Inferior parietal cortex (tissue), 1 donor: ENCODE measurements around the gene SYT2.
"Not testable (repeated sequence)": the region's sequence is repeated elsewhere in the genome, so short reads cannot be mapped to it uniquely, and the experiment has no call there.

Source experiments
- DNase-seq: peaks from one replicate; pipeline ENCODE4 v3.0.0-alpha.2; 2016; ENCODE audit errors: extremely low spot score

SYT2 gene

GRCh38 chr1:202710070-202711045 is at the start of gene SYT2:
Gene SYT2, minus strand, starts transcription at chr1:202710454. Its CDS starts 104,682 bp downstream, at chr1:202605772.
- no peak for DNase-seq

- DNase-seq: no peak
These were observed 46.1 kb upstream of the SYT2 start for GRCh38 chr1:202756391-202756790.

DNA sequence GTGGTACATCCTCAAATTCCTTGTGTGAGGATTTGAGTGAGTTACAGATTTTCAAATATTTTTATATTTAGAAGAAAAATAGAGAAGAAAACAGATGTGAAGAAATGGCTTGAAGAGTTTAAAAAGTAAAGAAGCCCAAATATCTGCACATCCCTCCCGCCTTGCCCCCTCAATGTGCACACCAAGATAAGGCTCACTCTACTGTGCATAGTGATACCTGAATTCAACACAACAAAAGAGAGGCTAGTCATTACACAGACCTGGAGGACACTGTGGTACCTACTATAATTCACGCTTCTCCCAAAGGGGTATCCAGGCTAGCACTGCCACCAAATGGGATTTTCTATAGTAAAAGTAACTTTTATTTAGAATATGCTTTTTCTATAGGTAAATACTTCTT is 44.0 kb upstream of the SYT2 start:
- DNase-seq: no peak

DNA sequence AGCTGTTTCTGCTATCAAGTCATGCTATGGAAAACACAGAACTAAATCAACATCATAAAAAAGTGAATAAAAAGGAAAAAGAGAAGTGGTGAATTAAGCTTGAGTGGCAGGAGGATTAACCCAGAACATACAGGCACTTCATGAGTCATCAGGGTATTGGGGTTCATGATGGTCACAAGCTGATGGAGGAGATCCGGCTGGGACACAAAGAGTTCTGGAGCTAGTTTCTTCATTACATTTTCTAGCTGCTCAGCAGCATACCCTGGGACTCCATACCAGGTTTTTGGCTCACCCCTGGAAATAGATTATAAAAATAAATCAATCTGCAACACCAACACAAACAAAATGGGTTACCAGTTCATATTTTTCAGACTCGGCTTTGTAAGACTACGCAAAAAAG is 42.5 kb upstream of the SYT2 start:
- no peak for DNase-seq

GRCh38 chr1:202750761-202751160 is 40.5 kb upstream of the SYT2 start:
- no peak for DNase-seq

DNA sequence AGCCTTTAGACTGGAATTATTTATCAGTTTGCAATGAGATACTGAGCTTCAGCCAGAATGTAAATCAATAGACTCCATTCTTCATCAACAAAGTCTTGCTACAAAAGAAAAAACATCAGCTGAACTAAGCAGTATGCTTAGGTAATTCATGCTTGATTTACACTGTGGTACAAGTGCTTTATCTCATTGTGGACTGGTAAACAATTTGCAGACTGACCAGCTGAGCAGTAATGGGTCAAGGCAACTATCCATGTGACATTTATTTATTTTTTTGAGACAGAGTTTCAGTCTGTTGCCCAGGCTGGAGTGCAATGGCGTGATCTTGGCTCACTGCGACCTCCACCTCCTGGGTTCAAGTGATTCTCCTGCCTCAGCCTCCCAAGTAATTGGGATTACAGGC is 39.8 kb upstream of the SYT2 start:
- no peak for DNase-seq

DNA sequence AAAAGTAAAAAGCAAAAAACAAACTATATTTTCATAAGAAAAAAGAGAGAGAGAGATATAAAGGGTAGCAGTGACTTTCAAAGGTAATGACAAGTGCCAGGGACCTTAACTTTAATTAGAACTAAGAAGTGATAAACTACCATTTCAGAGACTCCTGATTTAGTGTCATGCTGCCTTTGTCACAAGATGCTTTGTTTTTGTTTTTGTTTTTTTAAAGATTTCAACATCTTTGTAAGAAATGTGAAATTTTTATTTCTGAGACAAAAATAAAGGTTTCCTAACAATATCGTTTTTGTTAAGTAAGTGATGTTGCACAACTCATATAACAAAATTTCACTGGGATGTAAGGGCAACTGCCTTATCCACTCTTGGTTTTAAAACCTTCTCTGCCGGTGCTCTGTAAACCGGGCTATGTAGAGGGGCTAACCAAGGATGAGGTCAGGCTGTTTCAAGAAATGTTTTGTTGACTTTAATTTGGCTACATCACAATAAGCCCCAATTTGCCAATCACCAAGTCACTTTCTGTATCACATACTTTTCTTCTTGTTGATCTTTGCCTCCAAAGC is 35.2 kb upstream of the SYT2 start:
- DNase-seq: no peak

DNA sequence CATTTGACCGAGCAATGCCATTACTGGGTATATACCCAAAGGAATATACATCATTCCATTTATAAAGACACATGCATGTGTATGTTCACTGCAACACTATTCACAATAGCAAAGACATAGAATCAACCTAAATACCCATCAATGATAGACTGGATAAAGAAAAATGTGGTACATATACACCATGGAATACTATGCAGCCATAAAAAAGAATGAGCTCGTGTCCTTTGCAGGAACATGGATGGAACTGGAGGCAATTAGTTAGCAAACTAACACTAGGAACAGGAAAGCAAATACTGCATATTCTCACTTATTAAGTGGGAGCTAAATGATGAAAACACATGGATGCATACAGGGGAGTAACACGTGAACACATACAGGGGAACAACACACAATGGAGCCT is 34.5 kb upstream of the SYT2 start:
- DNase-seq: not testable (repeated sequence)

GRCh38 chr1:202742496-202742895 is 32.2 kb upstream of the SYT2 start:
- DNase-seq: no peak

GRCh38 chr1:202733251-202733650 is 23.0 kb upstream of the SYT2 start:
- DNase-seq: no peak

DNA sequence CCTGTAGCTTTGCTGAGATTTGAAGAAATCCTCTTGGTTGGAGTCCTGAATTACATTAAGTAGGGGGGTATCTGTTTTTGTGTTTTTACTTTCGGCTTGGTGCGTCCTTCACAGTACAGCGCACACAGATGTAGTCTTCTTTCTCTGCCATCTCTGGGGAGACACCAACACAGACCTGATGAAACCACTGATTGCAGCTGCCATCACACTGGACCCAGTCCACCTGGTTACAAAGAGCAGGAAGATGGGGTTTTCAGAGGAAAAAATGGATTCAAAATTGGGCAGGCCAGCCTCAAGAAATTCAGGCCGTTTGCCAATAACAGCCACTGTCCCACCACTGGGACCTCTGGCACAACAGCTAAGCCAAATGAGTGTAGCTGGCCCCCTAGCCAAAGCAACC is 18.7 kb upstream of the SYT2 start:
- DNase-seq: no peak

GRCh38 chr1:202725526-202725925 is 15.3 kb upstream of the SYT2 start:
- DNase-seq: no peak

DNA sequence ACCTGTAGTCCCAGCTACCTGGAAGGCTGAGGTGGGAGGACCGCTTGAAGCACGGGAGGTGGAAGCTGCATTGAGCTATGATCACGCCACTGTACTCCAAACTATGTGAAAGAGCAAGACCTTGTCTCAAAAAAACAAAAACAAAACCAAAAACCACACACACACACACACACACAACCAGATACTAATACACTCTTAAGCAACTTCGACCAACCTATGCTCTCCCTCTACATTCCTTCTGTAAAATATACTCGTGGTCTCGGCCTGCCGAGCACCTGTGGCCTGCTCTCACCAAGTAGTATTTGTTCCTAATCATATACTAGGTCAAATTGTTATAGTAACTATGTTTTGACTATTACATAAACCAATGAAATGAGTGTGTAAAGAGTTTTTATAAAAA is 13.5 kb upstream of the SYT2 start:
- no peak for DNase-seq

DNA sequence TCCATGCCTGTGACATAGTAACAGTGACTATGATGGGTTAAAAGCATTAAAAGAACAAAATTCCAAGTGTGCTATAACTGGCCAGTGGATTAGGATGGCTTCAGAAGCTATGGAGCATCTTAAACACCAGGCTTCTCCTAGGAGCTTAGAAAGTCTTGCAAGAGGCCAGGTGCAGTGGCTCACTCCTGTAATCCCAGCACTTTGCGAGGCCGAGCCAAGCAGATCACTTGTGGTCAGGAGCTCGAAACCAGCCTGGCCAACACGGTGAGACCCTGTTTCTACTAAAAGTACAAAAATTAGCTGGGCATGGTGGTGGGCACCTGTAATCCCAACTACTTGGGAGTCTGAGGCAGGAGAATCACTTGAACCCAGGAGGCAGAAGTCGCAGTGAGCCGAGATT is 12.8 kb upstream of the SYT2 start:
- DNase-seq: not testable (repeated sequence)

GRCh38 chr1:202716654-202717053 is 6.4 kb upstream of the SYT2 start:
- DNase-seq: no peak

- not testable (repeated sequence) for DNase-seq
These were observed 3.9 kb upstream of the SYT2 start for GRCh38 chr1:202714202-202714601.

- no peak for DNase-seq
These were observed 2.9 kb upstream of the SYT2 start for GRCh38 chr1:202713110-202713509.

GRCh38 chr1:202711949-202712635 is 1.8 kb upstream of the SYT2 start:
- DNase-seq: no peak

DNA sequence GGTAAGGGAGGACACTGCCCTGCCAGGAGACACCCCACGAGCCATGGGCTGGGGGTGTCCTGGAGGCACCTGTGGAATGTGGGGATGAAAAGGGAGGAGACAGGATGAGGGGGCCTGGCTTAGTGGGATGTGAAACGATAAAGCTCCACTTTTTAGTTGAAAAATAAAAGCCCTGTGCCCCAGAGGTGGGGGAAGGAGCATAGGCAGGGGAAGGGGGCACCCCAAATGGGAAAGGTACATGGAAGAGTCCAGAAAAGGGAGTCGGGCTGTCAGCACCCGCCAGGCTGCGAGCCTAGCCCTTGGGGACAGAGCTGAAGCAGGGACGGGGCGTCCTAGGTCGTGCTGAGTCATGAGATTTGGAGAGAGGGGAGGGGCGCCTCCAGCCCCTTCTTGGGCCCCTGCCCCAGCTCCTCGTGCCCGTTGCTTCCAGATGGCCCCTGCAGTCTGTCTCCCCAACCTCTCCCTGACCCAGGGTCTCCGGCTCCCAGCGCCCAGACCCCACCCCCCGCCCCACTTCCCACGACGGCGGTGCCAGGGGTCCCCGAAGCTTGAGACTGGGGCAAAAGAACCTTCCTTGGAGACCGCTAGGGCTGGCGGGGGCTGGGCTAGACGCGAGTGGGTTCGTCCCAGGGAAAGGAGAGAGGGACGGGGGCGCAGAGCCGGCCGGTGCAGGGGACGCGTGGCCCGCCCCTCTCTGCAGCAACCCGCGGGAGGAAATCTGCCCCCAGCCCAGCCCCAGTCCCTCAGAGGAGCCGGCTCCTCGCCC is 795 bp downstream of the SYT2 start:
- DNase-seq: no peak

GRCh38 chr1:202708456-202709275 is 1.6 kb downstream of the SYT2 start:
- DNase-seq: no peak

GRCh38 chr1:202706851-202707250 is 3.4 kb downstream of the SYT2 start:
- no peak for DNase-seq
